Bone marrow (tissue), 2 donors: ENCODE results near the gene LYPD4.

ENCODE experiments used
- DNase-seq, 2 donors: peaks; one replicate each; lab custom pipeline; 2025; lab: John Stamatoyannopoulos, UW

LYPD4 gene

DNA sequence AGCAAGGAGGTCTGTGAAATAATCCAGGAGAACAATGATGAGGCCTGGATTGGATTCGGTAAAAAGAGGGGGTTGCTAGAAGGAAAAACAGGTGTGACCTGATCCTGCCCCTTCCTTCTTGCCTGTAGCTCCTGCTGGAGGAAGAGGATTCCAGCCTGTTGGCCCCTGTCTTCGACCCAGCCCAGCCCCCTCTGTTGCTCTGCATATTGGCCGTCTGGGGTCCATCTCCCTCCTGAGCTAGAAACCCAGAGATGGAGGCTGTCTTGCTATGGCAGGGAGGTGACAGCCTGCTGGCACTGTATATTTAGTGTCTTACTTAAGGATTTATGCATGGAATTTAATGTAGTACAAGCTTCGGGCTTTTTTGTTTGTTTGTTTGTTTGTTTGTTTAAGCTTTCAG is 7.0 kb upstream of the LYPD4 start:
- no peak for DNase-seq

GRCh38 chr19:41850381-41850780 is 5.9 kb upstream of the LYPD4 start:
- no peak for DNase-seq

GRCh38 chr19:41849067-41849466 is 4.6 kb upstream of the LYPD4 start:
- DNase-seq, result no peak

DNA sequence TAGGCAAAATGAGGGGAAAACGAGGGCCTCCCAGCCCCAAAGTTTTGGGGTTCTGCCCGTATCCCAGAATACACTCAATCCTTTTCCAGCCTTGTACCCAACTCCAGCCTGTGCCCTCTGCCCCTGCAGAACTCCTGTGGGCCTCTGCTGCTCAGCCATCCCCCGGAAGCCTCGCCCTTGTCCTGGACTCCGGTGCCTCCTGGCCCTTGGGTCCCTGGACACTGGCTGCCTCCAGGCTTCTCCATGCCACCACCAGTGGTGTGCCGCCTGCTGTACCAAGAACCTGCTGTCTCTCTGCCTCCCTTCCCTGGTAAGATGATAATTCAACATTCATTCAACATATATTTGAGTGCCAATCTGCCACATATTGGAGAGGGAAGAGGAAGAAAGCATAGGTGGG is 4.2 kb upstream of the LYPD4 start:
- no peak for DNase-seq

- no peak for DNase-seq
Observed at GRCh38 chr19:41847351-41848105, 3.0 kb upstream of the LYPD4 start.

DNA sequence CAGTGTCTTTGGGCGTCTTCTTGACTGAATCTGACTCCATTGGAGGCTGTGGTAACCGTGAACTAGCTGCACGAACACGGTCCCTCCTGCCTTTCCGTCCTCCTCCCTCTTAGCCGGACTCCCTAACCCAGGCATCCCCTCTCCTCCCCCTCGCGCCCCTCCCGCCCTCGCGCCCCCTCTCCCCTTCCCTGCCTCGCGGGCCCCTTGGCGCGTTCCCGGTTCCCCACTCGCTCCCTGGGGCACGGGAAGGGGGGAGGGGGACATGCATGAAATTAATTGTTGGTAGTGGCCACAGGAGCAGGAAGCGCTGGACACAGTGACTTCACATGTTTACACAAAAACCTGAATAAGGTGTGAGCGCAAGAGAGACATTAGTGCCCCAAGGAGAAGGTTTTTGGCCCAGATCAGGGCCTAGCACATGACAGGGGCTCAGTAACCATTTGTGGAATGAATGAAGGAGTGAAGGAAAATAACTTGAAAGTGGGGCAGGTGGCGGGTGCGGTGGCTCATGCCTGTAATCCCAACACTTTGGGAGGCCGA is 638 bp upstream of the LYPD4 start:
- no peak for DNase-seq

- DNase-seq, result no peak
Observed at GRCh38 chr19:41845001-41845050, 343 bp upstream of the LYPD4 start, which contains the start of gene DMRTC2. TSS of gene DMRTC2 (plus strand) at chr19:41845042. CDS start at chr19:41847429, 2,387 bp downstream.

DNA sequence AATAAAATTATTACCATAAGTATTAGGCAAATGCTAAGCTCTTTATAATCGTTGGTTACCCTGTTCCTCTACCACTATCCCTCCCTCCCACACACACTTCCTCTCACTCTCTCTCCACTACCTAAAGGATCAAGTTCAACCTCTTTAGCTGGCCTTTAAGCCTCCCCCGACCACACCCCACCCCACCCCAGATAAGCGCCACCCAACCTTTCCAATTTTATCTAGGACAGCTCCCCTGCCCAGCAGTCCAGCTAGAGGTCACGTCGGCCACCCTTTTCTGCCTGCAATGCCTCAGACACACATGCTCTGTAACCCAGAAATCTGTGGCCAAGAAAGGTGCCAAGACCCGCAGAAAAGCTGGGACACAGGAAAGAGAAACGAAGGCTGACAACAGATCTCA is 1.1 kb downstream of the LYPD4 start:
- no peak for DNase-seq

DNA sequence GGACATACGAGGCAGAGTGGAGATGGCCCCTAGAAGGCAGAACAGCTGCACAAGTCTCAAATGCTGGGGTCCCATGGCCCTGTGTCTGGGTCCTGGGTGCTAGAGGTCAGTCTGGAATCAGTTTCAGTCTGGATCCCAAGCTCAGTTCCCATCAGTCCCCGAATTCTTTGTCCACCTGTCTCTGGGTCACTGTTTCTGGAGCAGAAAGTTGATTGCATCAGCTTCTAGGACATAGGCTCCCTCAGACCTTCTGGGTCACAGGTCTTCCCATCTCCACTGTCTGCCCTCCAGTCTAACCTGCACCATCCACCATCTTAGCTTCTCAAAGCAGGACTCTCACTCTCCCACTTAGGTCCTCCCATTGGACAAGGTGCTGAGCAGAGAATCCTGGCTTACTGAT is 5.3 kb downstream of the LYPD4 start:
- no peak for DNase-seq

DNA sequence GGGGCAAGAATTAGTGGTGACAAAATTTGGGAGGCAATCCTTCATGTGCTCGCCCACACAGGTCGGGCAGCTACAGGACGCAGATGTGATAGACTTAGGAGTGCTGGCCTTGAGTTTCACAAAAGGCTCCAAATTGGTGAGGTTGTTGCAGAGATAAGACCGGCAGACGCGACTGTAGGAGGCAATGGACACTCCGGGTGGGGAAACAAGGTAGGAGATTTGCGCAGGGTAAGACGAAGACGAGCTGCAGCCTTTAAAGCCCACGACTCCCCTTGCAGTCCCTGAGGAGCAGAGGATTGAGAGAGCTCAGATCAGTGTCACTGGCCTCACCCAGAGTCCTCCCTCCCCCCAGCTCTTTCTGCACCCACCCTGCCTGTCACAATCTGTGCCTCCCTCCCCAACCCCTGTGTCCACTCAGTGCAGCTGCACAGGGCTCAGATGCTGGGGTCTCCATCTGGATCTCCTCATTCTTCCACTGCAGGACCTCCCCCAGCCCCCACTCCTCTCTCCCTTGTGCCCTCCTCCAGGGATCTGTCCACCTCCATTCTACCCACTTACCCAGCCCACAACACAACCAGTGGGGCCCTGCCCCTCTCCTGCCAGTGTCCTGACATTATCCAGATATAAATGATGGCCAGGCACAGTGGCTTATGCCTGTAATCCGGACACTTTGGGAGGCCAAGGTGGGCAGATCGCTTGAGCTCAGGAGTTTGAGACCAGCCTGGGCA is 6.3 kb downstream of the LYPD4 start:
- no peak for DNase-seq

DNA sequence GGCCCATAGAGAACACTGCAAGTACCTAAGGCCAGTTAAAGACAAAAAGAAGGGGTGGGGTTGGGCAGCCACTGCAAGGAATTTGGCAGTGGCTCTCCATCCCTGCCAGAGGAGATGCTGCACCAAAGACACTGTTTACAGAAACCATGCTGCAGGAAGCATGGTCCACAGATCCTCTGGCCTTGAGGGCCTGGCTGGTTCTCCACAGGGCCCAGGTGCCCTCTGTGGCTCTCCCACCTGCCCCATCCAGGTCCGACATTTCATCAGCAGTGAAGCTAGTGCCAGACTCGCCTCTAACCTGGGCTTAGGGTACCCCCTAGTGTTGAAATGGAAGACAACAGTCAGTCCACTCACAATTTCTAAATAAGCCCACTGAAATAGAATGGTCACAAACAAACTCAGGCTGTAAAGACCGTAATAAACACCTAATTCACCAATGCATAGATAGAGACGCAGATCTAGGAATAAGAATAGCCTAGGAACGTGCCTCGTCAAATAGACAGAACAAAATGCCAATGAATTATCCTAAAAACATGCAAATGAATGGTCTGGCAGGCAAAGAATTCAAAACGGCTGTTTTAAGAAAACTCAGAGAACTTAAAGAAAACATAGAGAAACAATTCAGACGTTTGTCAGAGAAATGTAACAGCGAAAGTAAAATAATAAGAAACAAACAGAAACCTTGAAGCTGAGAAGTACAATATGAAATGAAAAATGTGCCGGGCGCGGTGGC is 23.3 kb downstream of the LYPD4 start:
- DNase-seq, result peak; percentile 14 to 68

DNA sequence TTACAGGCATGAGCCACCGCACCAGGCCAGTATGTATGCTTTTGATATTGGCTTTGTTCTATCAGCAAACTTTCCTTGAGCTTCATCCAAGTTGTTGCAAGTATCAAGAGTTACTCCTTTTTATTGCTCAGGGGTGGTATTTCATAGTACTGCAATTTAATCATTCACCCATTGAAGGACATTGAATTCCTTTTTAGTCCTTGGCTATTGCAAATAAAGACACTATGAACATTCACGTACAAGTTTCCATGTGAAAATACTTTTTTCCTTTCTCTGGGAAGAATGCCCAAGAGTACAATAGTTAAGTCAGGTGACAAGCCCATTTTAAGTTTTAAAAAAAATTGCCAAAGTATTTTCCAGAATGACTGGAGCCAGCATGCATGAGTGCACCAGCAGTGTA is 27.7 kb downstream of the LYPD4 start:
- no peak for DNase-seq

DNA sequence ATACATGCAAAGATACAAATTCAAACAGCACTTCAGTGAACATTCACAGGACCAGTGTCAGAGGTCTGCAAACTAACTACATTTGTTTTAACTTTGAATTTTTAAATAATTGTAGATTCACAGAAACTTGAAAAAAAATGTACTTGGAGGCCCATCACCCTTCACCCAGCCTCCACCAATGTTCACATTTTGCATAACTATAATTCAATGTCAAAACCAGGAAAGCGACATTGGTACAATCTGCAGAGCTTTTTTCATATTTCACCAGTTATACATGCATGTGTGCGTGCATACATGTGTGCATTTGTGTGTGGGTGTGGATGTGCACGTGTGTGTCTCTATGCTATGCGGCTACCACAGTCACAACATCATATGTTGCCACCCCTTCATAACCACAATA is 29.2 kb downstream of the LYPD4 start:
- no peak for DNase-seq

- DNase-seq, result no peak
Observed at GRCh38 chr19:41813911-41814310, 30.6 kb downstream of the LYPD4 start.

DNA sequence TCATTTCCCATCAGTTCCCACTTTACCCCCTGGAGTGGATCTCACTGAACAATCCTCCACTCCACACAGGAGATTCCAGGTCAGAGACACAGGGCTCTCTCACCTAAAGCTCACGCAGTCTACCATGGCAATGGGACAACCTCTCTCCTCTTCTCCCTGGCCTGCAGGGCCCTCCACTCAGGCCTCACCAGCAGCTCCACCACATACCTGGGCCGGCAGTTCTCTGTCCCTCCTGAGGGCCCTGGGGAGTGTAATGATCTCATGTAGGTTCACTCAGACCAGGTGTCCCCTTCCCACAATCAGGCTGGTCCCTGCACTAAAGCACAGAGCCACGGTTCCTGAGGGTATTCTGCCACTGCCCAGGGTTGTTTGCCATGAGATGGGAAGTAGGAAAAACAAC is 32.5 kb downstream of the LYPD4 start:
- no peak for DNase-seq

DNA sequence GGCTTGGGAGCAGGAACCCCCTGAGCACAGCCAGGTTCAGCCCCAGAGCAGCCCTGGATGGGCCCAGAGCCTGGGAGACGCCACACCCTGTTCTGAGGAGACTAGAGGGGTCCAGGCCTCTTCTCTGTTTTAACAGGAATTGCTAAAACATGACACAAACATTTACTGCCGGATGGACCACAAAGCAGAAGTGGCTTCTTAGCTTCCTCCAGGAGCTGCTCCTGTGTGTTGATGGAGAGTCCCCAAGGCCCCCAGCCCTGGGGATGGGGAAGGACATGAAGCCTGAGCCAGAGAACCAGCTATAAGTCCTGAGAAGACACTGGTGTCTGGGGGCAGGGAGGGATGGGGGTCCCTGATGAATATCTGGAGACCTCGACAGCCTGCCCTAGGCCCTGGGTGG is 33.4 kb downstream of the LYPD4 start:
- peak; percentile 29 to 61 for DNase-seq

- DNase-seq, result no peak
Observed at GRCh38 chr19:41810301-41810700, 34.2 kb downstream of the LYPD4 start.

DNA sequence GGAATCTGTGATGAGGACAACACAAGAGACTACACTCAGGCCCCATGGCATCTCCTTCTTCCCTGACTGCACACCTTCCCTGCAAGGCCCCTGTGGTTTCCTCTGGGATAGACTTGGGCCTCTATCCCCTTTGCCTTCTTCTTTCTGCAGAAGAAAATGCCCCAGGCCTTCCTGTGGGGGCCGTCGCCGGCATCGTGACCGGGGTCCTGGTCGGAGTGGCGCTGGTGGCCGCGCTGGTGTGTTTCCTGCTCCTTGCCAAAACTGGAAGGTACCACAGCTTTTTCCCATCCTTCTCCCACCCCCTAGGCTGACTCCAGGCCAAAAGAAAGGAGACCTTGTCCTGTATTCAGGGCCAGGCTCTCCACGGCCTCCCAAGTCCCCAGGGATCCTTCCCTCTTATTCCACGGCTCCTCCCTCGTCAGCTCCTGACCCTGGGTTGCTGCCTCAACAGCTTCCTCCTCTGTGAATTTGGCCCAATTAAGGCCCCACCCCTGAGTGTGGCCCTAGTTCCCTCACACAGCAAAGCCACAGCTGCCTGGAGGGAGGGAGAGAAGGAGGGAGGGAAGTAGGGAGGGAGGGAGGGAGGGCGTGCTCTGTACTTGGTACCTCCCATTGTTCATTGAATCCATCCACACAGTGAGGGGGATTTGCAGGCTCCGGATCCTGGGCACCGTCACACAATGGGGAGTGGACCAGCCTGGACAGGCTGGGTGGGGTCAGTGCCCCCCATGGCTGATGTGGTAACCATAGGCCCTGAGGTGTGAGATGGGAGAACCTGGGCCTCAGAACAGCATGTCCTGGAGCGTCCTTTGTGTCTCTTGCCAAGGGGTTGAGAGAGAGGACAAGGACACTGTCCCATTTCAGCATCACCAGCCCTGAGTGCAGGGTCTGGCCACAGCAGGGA is 35.6 kb downstream of the LYPD4 start:
- no peak for DNase-seq

GRCh38 chr19:41807176-41807575 is 37.3 kb downstream of the LYPD4 start:
- DNase-seq, result no peak

DNA sequence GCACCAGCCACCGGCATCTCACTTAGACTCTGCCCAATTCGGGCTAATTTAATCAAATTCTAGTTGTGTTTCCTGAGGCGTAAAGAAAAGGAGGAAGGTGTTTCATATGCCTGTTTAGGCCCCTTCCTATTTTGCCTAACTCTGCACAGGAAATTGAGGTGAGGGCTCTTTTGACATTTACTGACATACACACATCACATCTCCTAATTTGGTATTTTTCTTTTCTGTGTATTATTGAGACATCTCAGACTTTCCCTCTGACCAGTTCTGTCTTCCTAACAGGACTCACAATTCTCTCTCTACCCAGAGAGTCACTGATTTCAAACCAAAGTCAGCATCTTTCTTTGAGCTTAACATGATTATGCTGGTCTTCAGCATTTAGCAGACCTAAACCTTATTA is 40.1 kb downstream of the LYPD4 start:
- no peak for DNase-seq

DNA sequence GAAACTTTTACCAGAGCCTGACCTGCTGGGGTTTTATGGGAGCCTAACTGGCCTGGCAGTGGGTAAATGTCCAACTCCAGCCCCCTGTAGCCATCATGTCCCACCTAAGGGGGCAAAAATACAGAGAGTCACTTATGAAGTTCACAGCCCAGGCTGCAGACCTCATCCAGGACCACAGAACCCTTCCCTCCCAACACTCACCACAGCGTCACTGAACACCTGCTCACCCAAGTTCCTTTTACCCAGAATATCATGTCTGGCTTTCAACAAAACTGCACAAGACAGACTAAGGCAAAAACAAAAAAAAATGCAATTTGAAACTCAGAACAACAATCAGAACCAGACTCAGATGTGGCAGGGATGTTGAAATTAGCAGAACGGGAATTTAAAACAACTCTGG is 41.7 kb downstream of the LYPD4 start:
- DNase-seq, result no peak

DNA sequence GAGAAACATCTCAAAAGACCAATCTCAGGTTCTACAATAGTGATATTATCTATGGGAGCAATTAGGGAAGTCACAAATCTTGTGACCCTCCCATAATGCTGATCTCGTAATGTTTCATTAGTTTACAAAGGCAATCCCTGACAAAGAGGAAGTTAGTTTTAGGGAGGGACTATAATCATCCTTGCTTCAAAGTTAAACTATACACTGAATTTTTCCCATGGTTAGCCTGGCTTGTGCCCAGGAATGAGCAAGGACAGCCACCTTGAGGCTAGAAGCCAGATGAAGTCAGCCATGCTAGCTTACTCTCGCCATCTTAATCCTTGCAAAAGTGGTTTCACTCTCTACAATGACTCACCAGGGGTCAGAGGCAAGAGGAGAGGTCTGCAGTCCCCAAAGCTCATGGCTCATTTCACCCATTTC is 42.7 kb downstream of the LYPD4 start:
- peak in 1 of 2 donors; percentile 36 for DNase-seq
